ENCODE results near the gene KRTAP10-2. TPM values are rescaled to one million over a fixed set of nuclear protein-coding genes. Genes with fewer than 3 reads are reported as not detected.

The KRTAP10-2 gene
- total and polyA plus RNA-seq, 9 of the 15 experiments (the other 6 are each of a cell fraction or from before 2014, with no cell fraction given) = not detected

- TF ChIP-seq CHD7 (IDR thresholded peaks at IDR 0.05; ENCODE audit: low read depth, low read length) = no peak
These were observed 48.1 kb upstream of the KRTAP10-2 start (continued) for GRCh38 chr21:44599264-44600029.

Data from K562 (cell line).